ENCODE results near the gene NEO1.

NEO1 gene

GRCh38 chr15:73338606-73339374, 286.5 kb downstream of the NEO1 start:
- no peak for ATAC-seq
- TF ChIP-seq ZNF70 (CRISPR knock-in tag; IDR thresholded peaks at IDR 0.05), result no peak
- no peak for TF ChIP-seq ARNTL (CRISPR knock-in tag; IDR thresholded peaks at IDR 0.05; ENCODE audit: borderline replicate concordance, low read depth)
- no peak for TF ChIP-seq PPARA (CRISPR knock-in tag; IDR thresholded peaks at IDR 0.05; ENCODE audit: borderline replicate concordance)
- no peak for TF ChIP-seq BACH2 (CRISPR knock-in tag; IDR thresholded peaks at IDR 0.05; ENCODE audit: borderline replicate concordance)
- no peak for TF ChIP-seq PATZ1 (CRISPR knock-in tag; IDR thresholded peaks at IDR 0.05; ENCODE audit: borderline replicate concordance)
- no peak for TF ChIP-seq OSR1 (CRISPR knock-in tag; IDR thresholded peaks at IDR 0.05)
- no peak for TF ChIP-seq RARB (CRISPR knock-in tag; IDR thresholded peaks at IDR 0.05)
- no peak for TF ChIP-seq CSDC2 (CRISPR knock-in tag; IDR thresholded peaks at IDR 0.05)
- TF ChIP-seq, protein P1, sequence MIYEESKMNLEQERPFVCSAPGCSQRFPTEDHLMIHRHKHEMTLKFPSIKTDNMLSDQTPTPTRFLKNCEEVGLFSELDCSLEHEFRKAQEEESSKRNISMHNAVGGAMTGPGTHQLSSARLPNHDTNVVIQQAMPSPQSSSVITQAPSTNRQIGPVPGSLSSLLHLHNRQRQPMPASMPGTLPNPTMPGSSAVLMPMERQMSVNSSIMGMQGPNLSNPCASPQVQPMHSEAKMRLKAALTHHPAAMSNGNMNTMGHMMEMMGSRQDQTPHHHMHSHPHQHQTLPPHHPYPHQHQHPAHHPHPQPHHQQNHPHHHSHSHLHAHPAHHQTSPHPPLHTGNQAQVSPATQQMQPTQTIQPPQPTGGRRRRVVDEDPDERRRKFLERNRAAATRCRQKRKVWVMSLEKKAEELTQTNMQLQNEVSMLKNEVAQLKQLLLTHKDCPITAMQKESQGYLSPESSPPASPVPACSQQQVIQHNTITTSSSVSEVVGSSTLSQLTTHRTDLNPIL (CRISPR knock-in tag; IDR thresholded peaks at IDR 0.05; ENCODE audit: low read depth), result no peak
- TF ChIP-seq ESRRG (CRISPR knock-in tag; IDR thresholded peaks at IDR 0.05), result no peak
- TF ChIP-seq TOX (CRISPR knock-in tag; IDR thresholded peaks at IDR 0.05; ENCODE audit: borderline replicate concordance), result no peak
- no peak for TF ChIP-seq ZFP3 (CRISPR knock-in tag; IDR thresholded peaks at IDR 0.05)
- no peak for TF ChIP-seq ZFP30 (CRISPR knock-in tag; IDR thresholded peaks at IDR 0.05)
- TF ChIP-seq, protein P2, sequence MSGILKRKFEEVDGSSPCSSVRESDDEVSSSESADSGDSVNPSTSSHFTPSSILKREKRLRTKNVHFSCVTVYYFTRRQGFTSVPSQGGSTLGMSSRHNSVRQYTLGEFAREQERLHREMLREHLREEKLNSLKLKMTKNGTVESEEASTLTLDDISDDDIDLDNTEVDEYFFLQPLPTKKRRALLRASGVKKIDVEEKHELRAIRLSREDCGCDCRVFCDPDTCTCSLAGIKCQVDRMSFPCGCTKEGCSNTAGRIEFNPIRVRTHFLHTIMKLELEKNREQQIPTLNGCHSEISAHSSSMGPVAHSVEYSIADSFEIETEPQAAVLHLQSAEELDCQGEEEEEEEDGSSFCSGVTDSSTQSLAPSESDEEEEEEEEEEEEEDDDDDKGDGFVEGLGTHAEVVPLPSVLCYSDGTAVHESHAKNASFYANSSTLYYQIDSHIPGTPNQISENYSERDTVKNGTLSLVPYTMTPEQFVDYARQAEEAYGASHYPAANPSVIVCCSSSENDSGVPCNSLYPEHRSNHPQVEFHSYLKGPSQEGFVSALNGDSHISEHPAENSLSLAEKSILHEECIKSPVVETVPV (CRISPR knock-in tag; IDR thresholded peaks at IDR 0.05), result no peak
- TF ChIP-seq, protein P3, sequence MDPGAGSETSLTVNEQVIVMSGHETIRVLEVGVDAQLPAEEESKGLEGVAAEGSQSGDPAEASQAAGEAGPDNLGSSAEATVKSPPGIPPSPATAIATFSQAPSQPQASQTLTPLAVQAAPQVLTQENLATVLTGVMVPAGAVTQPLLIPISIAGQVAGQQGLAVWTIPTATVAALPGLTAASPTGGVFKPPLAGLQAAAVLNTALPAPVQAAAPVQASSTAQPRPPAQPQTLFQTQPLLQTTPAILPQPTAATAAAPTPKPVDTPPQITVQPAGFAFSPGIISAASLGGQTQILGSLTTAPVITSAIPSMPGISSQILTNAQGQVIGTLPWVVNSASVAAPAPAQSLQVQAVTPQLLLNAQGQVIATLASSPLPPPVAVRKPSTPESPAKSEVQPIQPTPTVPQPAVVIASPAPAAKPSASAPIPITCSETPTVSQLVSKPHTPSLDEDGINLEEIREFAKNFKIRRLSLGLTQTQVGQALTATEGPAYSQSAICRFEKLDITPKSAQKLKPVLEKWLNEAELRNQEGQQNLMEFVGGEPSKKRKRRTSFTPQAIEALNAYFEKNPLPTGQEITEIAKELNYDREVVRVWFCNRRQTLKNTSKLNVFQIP (CRISPR knock-in tag; IDR thresholded peaks at IDR 0.05; ENCODE audit: borderline replicate concordance, low read depth), result no peak
- no peak for TF ChIP-seq ZC3H10 (CRISPR knock-in tag; IDR thresholded peaks at IDR 0.05)
- TF ChIP-seq TCF4 (CRISPR knock-in tag; IDR thresholded peaks at IDR 0.05; ENCODE audit: borderline replicate concordance), result no peak
- TF ChIP-seq SNAI2 (CRISPR knock-in tag; IDR thresholded peaks at IDR 0.05), result no peak
- TF ChIP-seq, protein P4, sequence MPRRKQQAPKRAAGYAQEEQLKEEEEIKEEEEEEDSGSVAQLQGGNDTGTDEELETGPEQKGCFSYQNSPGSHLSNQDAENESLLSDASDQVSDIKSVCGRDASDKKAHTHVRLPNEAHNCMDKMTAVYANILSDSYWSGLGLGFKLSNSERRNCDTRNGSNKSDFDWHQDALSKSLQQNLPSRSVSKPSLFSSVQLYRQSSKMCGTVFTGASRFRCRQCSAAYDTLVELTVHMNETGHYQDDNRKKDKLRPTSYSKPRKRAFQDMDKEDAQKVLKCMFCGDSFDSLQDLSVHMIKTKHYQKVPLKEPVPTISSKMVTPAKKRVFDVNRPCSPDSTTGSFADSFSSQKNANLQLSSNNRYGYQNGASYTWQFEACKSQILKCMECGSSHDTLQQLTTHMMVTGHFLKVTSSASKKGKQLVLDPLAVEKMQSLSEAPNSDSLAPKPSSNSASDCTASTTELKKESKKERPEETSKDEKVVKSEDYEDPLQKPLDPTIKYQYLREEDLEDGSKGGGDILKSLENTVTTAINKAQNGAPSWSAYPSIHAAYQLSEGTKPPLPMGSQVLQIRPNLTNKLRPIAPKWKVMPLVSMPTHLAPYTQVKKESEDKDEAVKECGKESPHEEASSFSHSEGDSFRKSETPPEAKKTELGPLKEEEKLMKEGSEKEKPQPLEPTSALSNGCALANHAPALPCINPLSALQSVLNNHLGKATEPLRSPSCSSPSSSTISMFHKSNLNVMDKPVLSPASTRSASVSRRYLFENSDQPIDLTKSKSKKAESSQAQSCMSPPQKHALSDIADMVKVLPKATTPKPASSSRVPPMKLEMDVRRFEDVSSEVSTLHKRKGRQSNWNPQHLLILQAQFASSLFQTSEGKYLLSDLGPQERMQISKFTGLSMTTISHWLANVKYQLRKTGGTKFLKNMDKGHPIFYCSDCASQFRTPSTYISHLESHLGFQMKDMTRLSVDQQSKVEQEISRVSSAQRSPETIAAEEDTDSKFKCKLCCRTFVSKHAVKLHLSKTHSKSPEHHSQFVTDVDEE (CRISPR knock-in tag; IDR thresholded peaks at IDR 0.05), result no peak
- no peak for TF ChIP-seq GLIS3 (CRISPR knock-in tag; IDR thresholded peaks at IDR 0.05)

DNA sequence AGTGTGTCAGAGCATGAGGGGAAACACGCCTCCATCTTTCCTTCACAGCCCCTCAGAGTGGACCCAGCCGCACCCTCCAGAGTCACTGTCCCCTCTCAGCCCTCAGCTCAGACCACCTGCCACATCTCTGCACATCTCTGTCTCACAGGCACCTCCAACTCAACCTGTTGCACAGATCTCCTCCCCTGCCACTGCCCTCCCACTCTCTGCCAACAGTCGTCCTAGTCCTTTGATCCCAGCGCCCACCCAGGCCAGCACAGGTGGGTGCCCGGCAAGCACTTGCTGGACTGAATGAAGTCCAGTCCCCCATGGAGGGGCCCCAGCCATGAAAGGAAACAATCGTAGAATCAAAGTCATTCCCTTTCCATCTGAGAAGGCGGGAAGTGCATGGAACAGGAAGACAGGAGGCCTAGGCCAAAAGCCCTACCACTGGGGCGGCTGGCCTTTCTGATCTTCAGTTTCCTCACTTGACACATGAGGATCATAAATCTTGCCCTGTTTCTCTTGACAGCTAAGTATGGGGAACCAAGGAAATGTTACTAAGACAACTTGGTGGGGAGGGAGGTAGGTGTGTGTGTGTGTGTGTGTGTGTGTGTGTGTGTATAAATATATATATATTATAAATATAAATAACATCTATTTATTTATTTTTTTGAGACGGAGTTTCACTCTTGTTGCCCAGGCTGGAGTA, 288.4 kb downstream of the NEO1 start:
- TF ChIP-seq, protein P1 (CRISPR knock-in tag; IDR thresholded peaks at IDR 0.05; ENCODE audit: low read depth), result no peak
- TF ChIP-seq OSR1 (CRISPR knock-in tag; IDR thresholded peaks at IDR 0.05), result no peak
- no peak for TF ChIP-seq ESRRG (CRISPR knock-in tag; IDR thresholded peaks at IDR 0.05)
- no peak for TF ChIP-seq ISL1 (CRISPR knock-in tag; IDR thresholded peaks at IDR 0.05)
- TF ChIP-seq BACH2 (CRISPR knock-in tag; IDR thresholded peaks at IDR 0.05; ENCODE audit: borderline replicate concordance), result no peak
- no peak for ATAC-seq
